IPS-18c (cell line): ENCODE measurements around the gene DCBLD2.
"Not testable (repeated sequence)": the region's sequence is repeated elsewhere in the genome, so short reads cannot be mapped to it uniquely, and the experiment has no call there.

Experiments
- H3K4me3 ChIP-seq: 2 replicates; pipeline ENCODE4 v1.7.0; 2013; ENCODE audit warnings: low read depth, mild to moderate bottlenecking, low read length, moderate library complexity; ENCODE audit not compliant: insufficient read depth
- H3K9me3 ChIP-seq: one replicate; pipeline ENCODE4 v1.6.1; 2013; ENCODE audit warnings: mild to moderate bottlenecking, low read length, moderate library complexity; ENCODE audit not compliant: control insufficient read depth, insufficient read depth

DCBLD2 gene

GRCh38 chr3:98894791-98895576, 6.5 kb downstream of the DCBLD2 start:
- H3K9me3 ChIP-seq, result no peaks in the 10 kb centered on the region
- H3K4me3 ChIP-seq, result no peak overlapping the region

- no peak overlapping the region for H3K4me3 ChIP-seq
- H3K9me3 ChIP-seq, result no peaks in the 10 kb centered on the region
These were observed 7.8 kb downstream of the DCBLD2 start for GRCh38 chr3:98893740-98894139.

GRCh38 chr3:98892263-98892662, 9.2 kb downstream of the DCBLD2 start:
- Histone ChIP-seq H3K9me3 (no peaks in the 10 kb centered on the region), H3K4me3 (no peak overlapping the region)

DNA sequence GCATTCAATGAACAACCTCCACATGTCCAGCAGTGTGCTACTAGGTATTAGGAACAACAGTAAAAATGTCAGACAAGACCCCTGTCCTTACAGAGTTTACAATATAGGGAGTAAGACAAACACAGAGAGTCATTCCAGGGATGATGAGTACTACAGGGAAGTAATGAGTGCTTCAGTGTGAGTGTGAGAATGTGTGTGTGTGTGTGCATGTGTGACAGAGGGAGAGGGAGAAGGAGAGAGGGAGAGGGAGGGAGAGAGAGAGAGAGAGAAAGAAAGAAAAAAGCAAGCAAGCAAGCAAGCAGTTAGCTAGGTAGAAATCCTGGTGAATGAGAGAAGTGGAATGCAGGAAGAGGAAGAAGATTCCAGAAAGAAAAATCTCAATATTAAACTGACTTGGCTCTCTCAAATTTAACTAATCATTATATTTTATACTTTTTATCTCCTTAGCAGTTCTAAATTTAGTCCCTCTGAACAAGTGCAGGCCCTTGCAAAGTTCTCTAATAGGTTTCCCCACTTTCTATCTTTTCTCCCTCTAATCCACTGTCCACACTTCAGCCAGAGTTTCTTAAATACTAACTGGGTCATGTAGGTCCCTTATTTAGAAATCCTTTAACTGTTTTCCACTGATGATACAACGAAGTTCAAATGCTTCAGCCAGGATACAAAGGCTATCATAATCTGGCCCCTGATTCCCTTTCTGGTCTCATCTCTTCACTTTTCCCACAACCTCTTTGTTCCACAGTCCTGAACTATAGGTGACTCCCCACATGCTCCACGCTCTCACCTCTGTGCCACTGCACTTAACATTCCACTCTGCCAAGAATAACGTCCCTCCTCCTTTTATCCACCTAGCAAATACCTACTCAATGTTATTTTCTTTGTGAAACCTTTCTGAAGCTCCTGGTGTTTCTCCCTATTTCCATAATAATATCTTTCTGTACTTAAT, 10.3 kb downstream of the DCBLD2 start:
- Histone ChIP-seq H3K9me3 (no peaks in the 10 kb centered on the region), H3K4me3 (no peak overlapping the region)

- Histone ChIP-seq H3K4me3 (no peak overlapping the region), H3K9me3 (no peaks in the 10 kb centered on the region)
These were observed 11.2 kb downstream of the DCBLD2 start for GRCh38 chr3:98890181-98890835.

DNA sequence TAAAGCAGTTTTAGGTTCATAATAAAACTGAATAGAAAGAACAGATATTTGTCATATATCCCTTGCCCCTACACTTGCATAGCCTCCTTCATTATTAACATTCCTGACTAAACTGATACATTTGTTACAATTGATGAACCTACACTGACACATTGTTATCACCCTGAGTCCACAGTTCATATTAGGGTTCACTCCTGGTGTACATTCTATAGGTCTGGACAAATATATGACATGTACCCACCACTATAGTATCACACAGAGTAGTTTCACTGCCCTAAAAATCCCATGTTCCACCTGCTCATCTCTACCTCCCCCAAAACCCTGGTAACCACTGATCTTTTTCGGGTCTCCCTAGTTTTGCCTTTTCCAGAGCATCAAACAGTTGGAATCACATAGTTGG, 13.8 kb downstream of the DCBLD2 start:
- H3K9me3 ChIP-seq, result no peaks in the 10 kb centered on the region
- H3K4me3 ChIP-seq, result no peak overlapping the region

DNA sequence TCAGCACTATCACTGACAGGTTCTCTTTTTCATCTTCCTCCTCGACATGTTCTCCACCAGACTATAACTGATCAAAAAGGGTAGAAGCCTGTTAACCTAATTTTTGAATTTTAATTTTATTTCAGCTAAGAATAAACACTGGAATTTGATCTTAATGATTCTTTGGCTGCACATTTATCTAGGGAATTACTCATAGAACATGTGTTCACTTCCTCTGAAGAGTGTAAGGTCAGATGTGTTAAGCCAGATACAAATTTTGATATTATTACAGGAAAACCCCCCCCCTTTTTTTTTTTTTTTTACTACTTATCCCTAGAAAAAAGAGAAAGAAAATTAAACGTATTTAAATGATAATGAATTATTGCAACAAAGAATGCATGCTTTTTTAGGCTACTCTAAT, 15.0 kb downstream of the DCBLD2 start:
- H3K9me3 ChIP-seq, result no peaks in the 10 kb centered on the region
- no peak overlapping the region for H3K4me3 ChIP-seq

DNA sequence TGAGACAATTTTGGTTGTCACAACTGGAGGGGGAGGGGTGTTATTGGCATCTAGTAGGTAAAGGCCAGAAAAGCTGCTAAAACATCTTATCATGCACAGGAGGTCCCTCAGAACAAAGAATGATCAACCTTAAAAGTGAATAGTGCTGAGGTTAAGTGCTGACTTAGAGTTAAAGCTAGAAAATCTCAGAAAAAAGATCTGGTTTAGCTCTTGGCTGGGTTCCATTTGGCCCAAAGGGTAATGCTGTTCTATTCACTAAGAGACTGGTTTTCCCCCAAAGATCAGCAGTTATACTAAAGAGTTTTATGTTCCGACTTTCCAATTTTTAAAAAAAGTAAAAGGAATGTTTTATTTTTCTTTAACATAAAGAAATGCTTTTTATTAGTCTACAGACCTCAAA, 15.6 kb downstream of the DCBLD2 start:
- H3K4me3 ChIP-seq, result no peak overlapping the region
- H3K9me3 ChIP-seq, result no peaks in the 10 kb centered on the region

- no peak overlapping the region for H3K4me3 ChIP-seq
- H3K9me3 ChIP-seq, result no peaks in the 10 kb centered on the region
These were observed 16.7 kb downstream of the DCBLD2 start for GRCh38 chr3:98884675-98885371.

GRCh38 chr3:98882614-98883333, 18.7 kb downstream of the DCBLD2 start:
- not testable (repeated sequence) for H3K4me3 ChIP-seq, H3K9me3 ChIP-seq

GRCh38 chr3:98877132-98877531, 24.4 kb downstream of the DCBLD2 start:
- H3K9me3 ChIP-seq, result no peaks in the 10 kb centered on the region
- no peak overlapping the region for H3K4me3 ChIP-seq

DNA sequence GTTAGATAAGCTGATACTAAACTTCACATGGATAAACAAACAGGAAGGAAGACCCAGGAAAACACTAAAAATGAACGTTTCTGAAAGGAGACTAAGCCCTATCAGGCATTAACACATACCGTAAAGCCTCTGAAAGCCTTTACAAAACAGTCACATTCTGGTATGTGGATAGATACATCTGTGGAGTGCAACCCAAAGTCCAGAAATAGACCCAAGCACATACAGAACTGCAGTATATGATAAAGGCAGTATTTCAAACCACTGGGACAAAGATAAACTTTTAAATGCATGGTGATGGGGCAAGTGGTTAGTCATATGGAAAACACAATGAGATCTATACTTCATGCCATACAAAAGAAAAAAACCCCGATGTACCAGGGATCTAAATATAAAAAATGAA, 26.0 kb downstream of the DCBLD2 start:
- H3K4me3 ChIP-seq, result no peak overlapping the region

DNA sequence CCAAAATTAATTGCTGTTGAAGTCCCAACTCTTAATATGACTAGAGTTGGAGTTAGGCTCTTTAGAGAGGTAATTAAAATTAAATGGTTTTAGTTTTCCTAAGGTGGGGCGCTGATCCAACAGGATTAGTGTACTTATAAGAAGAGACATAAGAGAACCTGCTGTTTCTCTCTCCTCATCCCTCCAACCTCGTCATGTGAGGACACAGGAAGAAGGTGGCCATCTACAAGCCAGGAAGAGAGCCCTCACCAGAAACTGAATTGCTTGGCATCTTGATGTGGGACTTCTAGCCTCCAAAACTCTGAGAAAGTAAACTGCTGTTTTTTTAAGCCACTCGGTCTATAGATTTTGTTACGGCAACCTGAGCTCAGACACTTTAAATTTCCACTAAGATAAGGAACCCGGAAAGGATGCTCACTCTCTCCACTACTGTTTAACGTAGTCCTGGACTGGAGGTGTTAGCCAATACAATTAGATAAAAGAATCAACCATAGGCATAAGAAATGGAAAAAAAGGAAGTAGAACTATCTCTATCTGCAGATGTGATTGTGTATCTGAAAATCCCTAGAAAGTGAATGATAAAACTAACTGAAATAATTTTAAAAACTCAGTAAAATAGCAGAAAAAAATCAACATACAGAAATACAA, 26.8 kb downstream of the DCBLD2 start:
- Histone ChIP-seq H3K9me3 (no peaks in the 10 kb centered on the region), H3K4me3 (no peak overlapping the region)

More for the DNA sequence above, 26.0 kb downstream of the DCBLD2 start:
- H3K9me3 ChIP-seq, result no peaks in the 10 kb centered on the region

DNA sequence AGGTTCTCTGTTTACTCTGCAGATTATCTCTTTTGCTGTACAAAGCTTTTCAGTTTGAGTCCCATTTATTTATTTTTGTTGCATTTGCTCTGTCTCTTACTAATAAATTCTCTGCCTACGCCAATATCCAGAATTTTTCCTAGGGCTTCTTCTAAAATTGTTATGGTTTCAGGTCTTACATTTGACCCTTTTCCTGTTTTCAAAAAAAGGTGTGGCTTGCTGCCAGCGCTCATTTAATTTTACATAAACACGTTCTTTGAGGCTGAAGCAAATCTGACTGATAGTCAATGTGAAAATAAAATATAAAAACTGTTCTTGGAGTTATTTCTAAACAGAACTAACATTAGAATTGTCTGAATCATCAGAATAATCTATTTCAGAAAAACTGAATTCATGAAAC, 32.1 kb downstream of the DCBLD2 start:
- H3K4me3 ChIP-seq, result no peak overlapping the region
- H3K9me3 ChIP-seq, result peaks cover 2% of the 10 kb centered on the region

DNA sequence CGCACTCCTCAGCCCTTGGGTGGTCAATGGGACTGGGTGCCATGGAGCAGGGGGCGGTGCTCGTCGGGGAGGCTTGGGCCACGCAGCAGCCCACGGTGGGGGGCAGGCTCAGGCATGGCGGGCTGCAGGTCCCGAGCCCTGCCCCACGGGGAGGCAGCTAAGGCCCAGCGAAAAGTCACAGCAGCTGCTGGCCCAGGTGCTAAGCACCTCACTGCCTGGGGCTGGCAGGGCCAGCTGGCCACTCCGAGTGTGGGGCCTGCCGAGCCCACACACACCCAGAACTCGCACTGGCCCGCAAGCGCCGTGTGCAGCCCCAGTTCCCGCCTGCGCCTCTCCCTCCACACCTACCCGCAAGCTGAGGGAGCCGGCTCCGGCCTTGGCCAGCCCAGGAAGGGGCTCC, 43.5 kb downstream of the DCBLD2 start:
- H3K4me3 ChIP-seq, H3K9me3 ChIP-seq: not testable (repeated sequence)

GRCh38 chr3:98857258-98857657, 44.2 kb downstream of the DCBLD2 start:
- H3K9me3 ChIP-seq, H3K4me3 ChIP-seq: not testable (repeated sequence)
